Right forelimb (tissue), 1 donor: ENCODE data around the gene PTPRM.

Source experiments
- DNase-seq: peaks from one replicate; pipeline ENCODE4 v3.0.0-alpha.2; 2018

The PTPRM gene

GRCh38 chr18:8261651-8262091 lies 694.6 kb downstream of the PTPRM start:
- no peak for DNase-seq

GRCh38 chr18:8262221-8262620 lies 695.1 kb downstream of the PTPRM start:
- no peak for DNase-seq

GRCh38 chr18:8264116-8264515 lies 697.0 kb downstream of the PTPRM start:
- DNase-seq: no peak

GRCh38 chr18:8264861-8265411 lies 697.8 kb downstream of the PTPRM start:
- DNase-seq: peak; percentile 67

- DNase-seq: no peak
Measured at GRCh38 chr18:8272254-8272653, 705.1 kb downstream of the PTPRM start.

- no peak for DNase-seq
Measured at GRCh38 chr18:8274370-8274769, 707.3 kb downstream of the PTPRM start.

- no peak for DNase-seq
Measured at GRCh38 chr18:8276406-8276805, 709.3 kb downstream of the PTPRM start.

- no peak for DNase-seq
Measured at GRCh38 chr18:8277270-8277669, 710.2 kb downstream of the PTPRM start.

GRCh38 chr18:8279346-8279745 lies 712.2 kb downstream of the PTPRM start:
- DNase-seq: no peak

GRCh38 chr18:8279781-8280330 lies 712.7 kb downstream of the PTPRM start:
- no peak for DNase-seq

GRCh38 chr18:8283891-8284585 lies 716.9 kb downstream of the PTPRM start:
- no peak for DNase-seq

GRCh38 chr18:8286303-8286702 lies 719.2 kb downstream of the PTPRM start:
- no peak for DNase-seq

GRCh38 chr18:8287196-8287885 lies 720.2 kb downstream of the PTPRM start:
- DNase-seq: no peak

GRCh38 chr18:8288472-8289195 lies 721.5 kb downstream of the PTPRM start:
- no peak for DNase-seq

GRCh38 chr18:8290435-8290834 lies 723.3 kb downstream of the PTPRM start:
- no peak for DNase-seq

GRCh38 chr18:8290913-8291312 lies 723.8 kb downstream of the PTPRM start:
- no peak for DNase-seq

GRCh38 chr18:8293184-8293583 lies 726.1 kb downstream of the PTPRM start:
- no peak for DNase-seq

- no peak for DNase-seq
Measured at GRCh38 chr18:8296886-8297616, 729.9 kb downstream of the PTPRM start.

- no peak for DNase-seq
Measured at GRCh38 chr18:8298186-8298585, 731.1 kb downstream of the PTPRM start.

GRCh38 chr18:8299054-8299980 lies 732.2 kb downstream of the PTPRM start:
- DNase-seq: no peak

- DNase-seq: no peak
Measured at GRCh38 chr18:8300751-8301410, 733.8 kb downstream of the PTPRM start.
